ENCODE data around the gene CASP4.

- no peak for TF ChIP-seq CTCF (IDR thresholded peaks at IDR 0.05)
- TF ChIP-seq POLR2AphosphoS5 (IDR thresholded peaks at IDR 0.05) = no peak
Observed at GRCh38 chr11:104928811-104929210, 39.6 kb downstream of the CASP4 start.
